Activated B cell treated with CpG ODN at 0.5 μM for 24 hours (primary cell): ENCODE measurements around the gene WNT8A. TPM values are rescaled to one million over a fixed set of nuclear protein-coding genes. Genes with fewer than 3 reads are reported as not detected.

ENCODE experiments used
- ATAC-seq: fragments of 200-7000 bp; cut with Tn5 transposase; one replicate; pipeline ENCODE4 v1.10.0; 2021; ENCODE audit warnings: low read depth, mild to moderate bottlenecking, moderate library complexity
- CTCF ChIA-PET: fragments of 350-600 bp; sonication (Branson Sonifier 250); formaldehyde crosslinking; loops from one replicate; lab custom pipeline; 2021; ENCODE audit warnings: antibody characterized with exemption; lab: Charles Lee
- POLR2A ChIA-PET: fragments of 350-600 bp; sonication (Branson Sonifier 250); formaldehyde crosslinking; loops from one replicate; lab custom pipeline; 2021; ENCODE audit warnings: antibody characterized with exemption; lab: Charles Lee
- DNase-seq: peaks from one replicate; pipeline ENCODE4 v3.0.0; 2022
- H3K27ac Mint-ChIP-seq: one replicate; pipeline ENCODE4 v1.8.0; 2020; ENCODE audit warnings: mixed read lengths
- H3K27me3 Mint-ChIP-seq: one replicate; pipeline ENCODE4 v1.8.0; 2021; ENCODE audit warnings: mixed read lengths
- H3K36me3 Mint-ChIP-seq: one replicate; pipeline ENCODE4 v1.8.0; 2021; ENCODE audit warnings: low read depth, mixed read lengths
- H3K4me1 Mint-ChIP-seq: one replicate; pipeline ENCODE4 v1.8.0; 2021; ENCODE audit warnings: mixed read lengths
- H3K4me3 Mint-ChIP-seq: one replicate; pipeline ENCODE4 v1.8.0; 2020; ENCODE audit warnings: mild to moderate bottlenecking, mixed read lengths
- H3K9me3 Mint-ChIP-seq: one replicate; pipeline ENCODE4 v1.8.0; 2020; ENCODE audit warnings: mixed read lengths
- intact Hi-C: fragments of 100-400 bp; cut with micrococcal nuclease; formaldehyde crosslinking; loops from one replicate; pipeline ENCODE4 v1.15.1; 2024
- total RNA-seq: library from RNA; stranded (reverse); gene quantifications from 2 replicates; pipeline ENCODE4 v1.2.3, GENCODE V29; 2022
- TF ChIP-seq, protein P1 (sequence below): fragments of 200-600 bp; IDR thresholded peaks from one replicate; pipeline ENCODE4 v1.8.0; 2022; ENCODE audit warnings: antibody characterized with exemption, mild to moderate bottlenecking

WNT8A gene
- total RNA-seq, 1 donor from 2014 or later, result not detected

DNA sequence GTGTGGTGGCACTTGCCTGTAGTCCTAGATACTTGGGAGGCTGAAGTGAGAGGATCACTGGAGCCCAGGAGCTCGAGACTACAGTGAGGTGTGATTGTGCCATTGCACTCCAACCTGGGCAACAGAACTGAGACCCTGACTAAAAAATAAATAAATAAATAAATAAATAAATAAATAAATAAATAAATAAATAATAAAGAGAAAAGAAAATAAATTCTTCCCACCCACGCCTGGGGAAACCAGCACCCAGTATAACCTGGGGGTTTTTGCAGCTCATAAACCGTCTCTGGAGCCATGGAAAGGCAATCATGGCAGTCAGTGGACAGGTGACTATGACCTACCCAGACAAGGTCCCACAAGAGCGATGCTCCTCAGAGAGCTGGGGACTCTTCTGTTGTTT, 7.9 kb downstream of the WNT8A start:
- H3K4me3 Mint-ChIP-seq, result no peak overlapping the region
- no peaks in the 10 kb centered on the region for H3K4me1 Mint-ChIP-seq
- intact Hi-C loops, result no loop called here
- H3K27me3 Mint-ChIP-seq, result peaks cover 11% of the 10 kb centered on the region
- CTCF ChIA-PET, result no interaction called here
- ATAC-seq, result no peak
- H3K27ac Mint-ChIP-seq, result no peak overlapping the region
- TF ChIP-seq, protein P1, sequence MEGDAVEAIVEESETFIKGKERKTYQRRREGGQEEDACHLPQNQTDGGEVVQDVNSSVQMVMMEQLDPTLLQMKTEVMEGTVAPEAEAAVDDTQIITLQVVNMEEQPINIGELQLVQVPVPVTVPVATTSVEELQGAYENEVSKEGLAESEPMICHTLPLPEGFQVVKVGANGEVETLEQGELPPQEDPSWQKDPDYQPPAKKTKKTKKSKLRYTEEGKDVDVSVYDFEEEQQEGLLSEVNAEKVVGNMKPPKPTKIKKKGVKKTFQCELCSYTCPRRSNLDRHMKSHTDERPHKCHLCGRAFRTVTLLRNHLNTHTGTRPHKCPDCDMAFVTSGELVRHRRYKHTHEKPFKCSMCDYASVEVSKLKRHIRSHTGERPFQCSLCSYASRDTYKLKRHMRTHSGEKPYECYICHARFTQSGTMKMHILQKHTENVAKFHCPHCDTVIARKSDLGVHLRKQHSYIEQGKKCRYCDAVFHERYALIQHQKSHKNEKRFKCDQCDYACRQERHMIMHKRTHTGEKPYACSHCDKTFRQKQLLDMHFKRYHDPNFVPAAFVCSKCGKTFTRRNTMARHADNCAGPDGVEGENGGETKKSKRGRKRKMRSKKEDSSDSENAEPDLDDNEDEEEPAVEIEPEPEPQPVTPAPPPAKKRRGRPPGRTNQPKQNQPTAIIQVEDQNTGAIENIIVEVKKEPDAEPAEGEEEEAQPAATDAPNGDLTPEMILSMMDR, result no peak
- no peaks in the 10 kb centered on the region for H3K36me3 Mint-ChIP-seq
- POLR2A ChIA-PET, result no interaction called here
- H3K9me3 Mint-ChIP-seq, result no peaks in the 10 kb centered on the region
- DNase-seq, result no peak

DNA sequence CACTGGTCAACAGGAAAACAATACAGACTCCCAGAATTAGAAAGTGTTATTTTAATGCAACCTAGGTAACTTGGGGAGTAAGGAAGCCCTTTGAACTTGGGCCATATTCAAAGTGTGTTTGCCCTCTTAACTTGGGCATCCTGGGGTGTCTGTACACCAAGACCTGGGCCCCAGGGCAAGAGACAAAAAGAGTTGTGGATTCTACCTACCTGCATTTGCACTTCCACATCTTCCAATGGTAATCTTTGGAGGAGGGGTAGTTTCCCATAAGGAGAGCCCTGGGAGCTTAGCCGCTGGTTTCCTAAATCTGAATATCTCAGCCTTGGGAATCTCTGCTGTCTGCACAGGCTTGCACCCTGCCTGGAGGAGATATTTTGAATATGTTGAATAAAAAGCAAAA, 8.5 kb downstream of the WNT8A start:
- H3K27me3 Mint-ChIP-seq, result peaks cover 11% of the 10 kb centered on the region
- no peak overlapping the region for H3K4me3 Mint-ChIP-seq
- no peaks in the 10 kb centered on the region for H3K4me1 Mint-ChIP-seq
- intact Hi-C loops, result no loop called here
- ATAC-seq (no peak), DNase-seq (no peak)
- no peak overlapping the region for H3K27ac Mint-ChIP-seq
- ChIA-PET CTCF (no interaction called here), POLR2A (no interaction called here)
- TF ChIP-seq, protein P1, result no peak
- H3K9me3 Mint-ChIP-seq, result no peaks in the 10 kb centered on the region
- H3K36me3 Mint-ChIP-seq, result no peaks in the 10 kb centered on the region

- Mint-ChIP-seq H3K4me3 (no peak overlapping the region), H3K27ac (no peak overlapping the region), H3K36me3 (no peaks in the 10 kb centered on the region), H3K9me3 (no peaks in the 10 kb centered on the region), H3K4me1 (no peaks in the 10 kb centered on the region), H3K27me3 (peaks cover 11% of the 10 kb centered on the region)
- ATAC-seq (no peak), DNase-seq (no peak)
- intact Hi-C loops, result no loop called here
- CTCF ChIA-PET, result no interaction called here
- TF ChIP-seq, protein P1, result no peak
- POLR2A ChIA-PET, result no interaction called here
Observed at GRCh38 chr5:138093036-138093435, 9.2 kb downstream of the WNT8A start.

DNA sequence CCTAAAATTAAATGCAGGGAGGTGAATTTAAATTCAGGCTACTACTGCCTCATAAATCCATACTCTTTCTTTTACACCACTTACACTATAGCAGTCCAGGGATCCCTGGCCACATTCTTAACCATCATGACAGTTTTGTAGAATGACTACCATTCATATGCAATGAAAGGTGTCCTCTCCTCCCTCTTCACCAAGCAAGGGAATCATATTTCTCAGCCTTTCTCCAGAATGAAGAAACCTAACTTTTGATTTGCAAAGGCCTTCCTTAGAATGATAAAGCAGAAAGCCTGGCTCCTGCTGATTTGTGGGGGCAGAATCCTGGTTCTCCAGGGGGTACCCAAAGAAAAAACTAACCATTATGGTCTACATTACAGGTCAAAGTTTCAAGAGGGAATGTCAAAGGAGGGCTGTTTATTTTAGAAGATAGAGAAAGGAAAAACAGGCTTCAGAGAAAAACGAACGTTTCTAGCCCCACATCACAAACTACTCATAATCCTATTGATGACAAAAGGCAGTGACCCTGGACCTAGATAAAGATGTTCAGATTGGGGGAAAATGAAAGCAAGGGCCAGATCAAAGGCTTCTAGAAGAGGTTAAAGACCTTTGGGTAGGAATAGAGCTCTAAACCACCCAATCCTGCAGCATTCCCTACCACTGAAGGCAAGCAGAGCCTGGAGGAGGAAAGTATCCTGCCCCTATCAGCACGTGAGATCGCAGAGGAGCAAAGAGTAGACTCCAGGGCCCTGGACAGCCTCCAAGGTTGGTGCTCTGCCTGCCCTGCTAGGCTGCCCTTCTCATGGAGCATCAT, 11.5 kb downstream of the WNT8A start:
- H3K36me3 Mint-ChIP-seq, result no peaks in the 10 kb centered on the region
- no peak for ATAC-seq

GRCh38 chr5:138096363-138096762, 12.5 kb downstream of the WNT8A start:
- Mint-ChIP-seq H3K9me3 (no peaks in the 10 kb centered on the region), H3K4me3 (no peak overlapping the region), H3K27ac (no peak overlapping the region), H3K27me3 (peaks cover 7% of the 10 kb centered on the region), H3K4me1 (peaks cover 2% of the 10 kb centered on the region), H3K36me3 (no peaks in the 10 kb centered on the region)
- POLR2A ChIA-PET, result no interaction called here
- CTCF ChIA-PET, result interaction anchor here (1.0 kb wide), 1 partner anchor 37 kb away, joined by 3 read pairs; no protein-coding TSS in a partner anchor
- TF ChIP-seq, protein P1, result no peak
- no peak for ATAC-seq
- no peak for DNase-seq
- intact Hi-C loops, result no loop called here

More for the DNA sequence above, 11.5 kb downstream of the WNT8A start:
- Mint-ChIP-seq H3K27ac (no peak overlapping the region), H3K27me3 (peaks cover 13% of the 10 kb centered on the region), H3K4me1 (no peaks in the 10 kb centered on the region), H3K4me3 (no peak overlapping the region), H3K9me3 (no peaks in the 10 kb centered on the region)
- TF ChIP-seq, protein P1, result no peak
- ChIA-PET CTCF (no interaction called here), POLR2A (no interaction called here)
- intact Hi-C loops, result no loop called here
- DNase-seq, result no peak
